ENCODE measurements around the gene HBB. TPM values are rescaled to one million over a fixed set of nuclear protein-coding genes. Genes with fewer than 3 reads are reported as not detected.

The HBB gene
- total and polyA plus RNA-seq, 10 donors: 107 to 40,257 (median 2,189) TPM

DNA sequence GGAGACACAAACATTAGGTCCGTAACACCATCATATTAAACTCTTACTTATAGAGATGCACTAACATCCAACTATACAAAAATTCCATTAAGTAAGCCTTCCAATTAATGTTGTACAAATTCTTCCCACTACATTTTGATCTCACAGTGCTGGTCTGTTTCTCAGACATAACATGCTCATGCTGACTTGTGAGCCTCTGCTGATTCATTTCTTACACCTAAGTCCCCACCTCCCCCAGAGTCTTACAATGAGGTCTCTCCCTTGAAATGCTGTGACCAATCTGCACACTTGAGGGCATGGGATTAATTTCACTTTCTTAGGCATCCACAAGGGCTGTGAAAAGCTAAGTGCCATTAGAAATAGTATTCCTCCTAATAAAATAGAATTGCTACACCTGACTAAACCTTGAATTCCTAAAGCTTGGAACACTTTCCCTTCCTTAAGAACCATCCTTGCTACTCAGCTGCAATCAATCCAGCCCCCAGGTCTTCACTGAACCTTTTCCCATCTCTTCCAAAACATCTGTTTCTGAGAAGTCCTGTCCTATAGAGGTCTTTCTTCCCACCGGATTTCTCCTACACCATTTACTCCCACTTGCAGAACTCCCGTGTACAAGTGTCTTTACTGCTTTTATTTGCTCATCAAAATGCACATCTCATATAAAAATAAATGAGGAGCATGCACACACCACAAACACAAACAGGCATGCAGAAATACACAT lies 20.8 kb upstream of the HBB start:
- WGBS, 5 donors: 83 to 92% (median 86%) methylated on average over 3 of the region's 3 CpGs

DNA sequence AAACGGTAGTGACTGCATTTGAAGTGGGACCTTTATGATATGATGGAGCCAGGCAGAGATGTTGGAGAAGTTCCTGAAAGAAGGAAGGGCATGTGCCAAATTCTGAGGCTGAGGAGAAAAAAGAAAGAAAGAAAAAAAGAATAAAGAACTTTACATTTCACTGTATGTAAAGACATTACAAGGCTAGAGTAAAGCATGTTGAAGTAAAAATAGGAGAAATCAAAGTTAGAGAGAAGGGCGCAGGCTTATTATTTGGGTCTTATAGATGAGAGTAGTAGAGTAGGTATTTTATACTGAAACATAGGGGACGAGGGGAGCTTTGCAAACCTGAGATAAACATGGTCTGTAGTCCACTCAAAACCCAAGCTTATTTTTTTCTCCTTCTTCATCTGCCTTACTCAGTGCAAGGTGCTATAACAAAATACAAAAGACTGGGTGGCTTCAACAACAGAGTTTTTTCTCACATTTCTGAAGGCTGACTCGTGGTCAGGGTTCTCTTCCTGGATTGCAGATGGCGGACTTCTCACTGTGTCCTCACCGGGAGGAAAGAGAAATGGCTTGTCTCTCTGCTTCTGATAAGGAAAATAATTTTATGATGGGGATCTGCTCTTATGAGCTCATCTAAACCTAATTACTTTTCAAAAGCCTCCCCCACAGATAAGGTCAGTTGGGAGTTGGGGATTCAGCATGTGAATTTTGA lies 20.1 kb upstream of the HBB start:
- Histone ChIP-seq H3K27ac (no peak overlapping the region), H3K9me3 (no peaks in the 10 kb centered on the region), H3K4me1 (no peaks in the 10 kb centered on the region), H3K36me3 (no peaks in the 10 kb centered on the region), H3K4me3 (no peak overlapping the region), H3K27me3 (replicated peaks in 1 of 7) (no peaks in the 10 kb centered on the region)
- intact Hi-C loops (cut with DNase I; ENCODE audit: low total_unique reads): no loop called here
- no peak for DNase-seq
- no peak for TF ChIP-seq POLR2AphosphoS5 (IDR thresholded peaks at IDR 0.05)
- TF ChIP-seq POLR2A (IDR thresholded peaks at IDR 0.05): no peak
- TF ChIP-seq, protein P1, sequence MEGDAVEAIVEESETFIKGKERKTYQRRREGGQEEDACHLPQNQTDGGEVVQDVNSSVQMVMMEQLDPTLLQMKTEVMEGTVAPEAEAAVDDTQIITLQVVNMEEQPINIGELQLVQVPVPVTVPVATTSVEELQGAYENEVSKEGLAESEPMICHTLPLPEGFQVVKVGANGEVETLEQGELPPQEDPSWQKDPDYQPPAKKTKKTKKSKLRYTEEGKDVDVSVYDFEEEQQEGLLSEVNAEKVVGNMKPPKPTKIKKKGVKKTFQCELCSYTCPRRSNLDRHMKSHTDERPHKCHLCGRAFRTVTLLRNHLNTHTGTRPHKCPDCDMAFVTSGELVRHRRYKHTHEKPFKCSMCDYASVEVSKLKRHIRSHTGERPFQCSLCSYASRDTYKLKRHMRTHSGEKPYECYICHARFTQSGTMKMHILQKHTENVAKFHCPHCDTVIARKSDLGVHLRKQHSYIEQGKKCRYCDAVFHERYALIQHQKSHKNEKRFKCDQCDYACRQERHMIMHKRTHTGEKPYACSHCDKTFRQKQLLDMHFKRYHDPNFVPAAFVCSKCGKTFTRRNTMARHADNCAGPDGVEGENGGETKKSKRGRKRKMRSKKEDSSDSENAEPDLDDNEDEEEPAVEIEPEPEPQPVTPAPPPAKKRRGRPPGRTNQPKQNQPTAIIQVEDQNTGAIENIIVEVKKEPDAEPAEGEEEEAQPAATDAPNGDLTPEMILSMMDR (IDR thresholded peaks at IDR 0.05 in 8 of 11, conservative IDR thresholded peaks at IDR 0.05 in 3 of 11): no peak
- 61 to 72% (median 66%) methylated on average over 6 of the region's 6 CpGs for WGBS, 5 donors

More for the DNA sequence above, 20.8 kb upstream of the HBB start:
- Histone ChIP-seq H3K27me3 (replicated peaks in 1 of 7) (no peaks in the 10 kb centered on the region), H3K4me1 (no peaks in the 10 kb centered on the region), H3K36me3 (no peaks in the 10 kb centered on the region), H3K27ac (no peak overlapping the region), H3K9me3 (no peaks in the 10 kb centered on the region), H3K4me3 (no peak overlapping the region)
- DNase-seq: no peak
- TF ChIP-seq, protein P1 (IDR thresholded peaks at IDR 0.05 in 8 of 11, conservative IDR thresholded peaks at IDR 0.05 in 3 of 11): no peak
- no peak for TF ChIP-seq POLR2A (IDR thresholded peaks at IDR 0.05)
- no peak for TF ChIP-seq POLR2AphosphoS5 (IDR thresholded peaks at IDR 0.05)
- intact Hi-C loops (cut with DNase I; ENCODE audit: low total_unique reads): no loop called here

DNA sequence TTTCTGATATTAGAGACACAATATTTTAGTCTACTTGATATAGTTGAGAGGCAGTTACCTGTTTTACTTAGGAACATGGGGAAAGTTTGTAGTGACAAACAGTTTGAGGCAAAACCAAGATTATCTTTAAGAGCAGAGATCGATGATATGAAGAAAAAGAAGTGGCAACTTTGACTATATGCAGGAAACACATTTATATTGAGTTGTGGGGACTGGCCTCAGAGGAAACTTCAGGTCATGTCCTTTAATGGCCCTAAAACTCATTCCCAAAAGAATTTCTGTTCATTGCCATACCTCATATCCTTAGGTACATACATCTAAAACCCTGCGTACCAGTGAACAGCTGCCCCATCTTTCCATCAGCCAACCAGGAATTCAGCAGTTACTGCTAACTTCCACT lies 18.3 kb upstream of the HBB start:
- Histone ChIP-seq H3K4me1 (no peaks in the 10 kb centered on the region), H3K9me3 (no peaks in the 10 kb centered on the region), H3K36me3 (no peaks in the 10 kb centered on the region), H3K4me3 (no peak overlapping the region), H3K27me3 (replicated peaks in 1 of 7) (no peaks in the 10 kb centered on the region), H3K27ac (no peak overlapping the region)
- intact Hi-C loops (cut with DNase I; ENCODE audit: low total_unique reads): no loop called here
- DNase-seq: no peak
- 55 to 71% (median 64%) methylated on average over 2 of the region's 2 CpGs for WGBS, 5 donors
- TF ChIP-seq POLR2AphosphoS5 (IDR thresholded peaks at IDR 0.05) (no peak), POLR2A (IDR thresholded peaks at IDR 0.05) (no peak)
- TF ChIP-seq, protein P1 (IDR thresholded peaks at IDR 0.05 in 8 of 11, conservative IDR thresholded peaks at IDR 0.05 in 3 of 11): no peak

DNA sequence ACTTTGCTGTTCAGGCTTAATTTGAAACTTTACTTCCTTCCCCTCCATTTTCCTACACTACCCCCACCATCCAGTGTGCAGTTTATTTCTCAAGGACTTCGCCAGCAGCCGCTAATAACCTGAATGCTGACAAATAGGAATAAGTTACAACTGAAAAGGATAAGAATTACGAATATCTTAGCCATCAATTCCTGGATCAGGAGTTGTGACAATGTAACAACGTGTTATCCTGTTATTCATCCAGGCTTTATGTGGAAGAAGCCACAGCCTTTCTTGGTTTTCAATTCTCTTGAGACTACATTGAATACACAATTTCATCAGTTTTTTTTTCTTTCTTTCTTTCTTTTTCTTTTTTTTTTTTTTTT lies 16.9 kb upstream of the HBB start:
- no peak for DNase-seq
- no peaks in the 10 kb centered on the region for H3K36me3 ChIP-seq
- no peak overlapping the region for H3K27ac ChIP-seq
- no peaks in the 10 kb centered on the region for H3K4me1 ChIP-seq
- H3K27me3 ChIP-seq (replicated peaks in 1 of 7): no peaks in the 10 kb centered on the region
- 70 to 84% (median 80%) methylated on average over 4 of the region's 4 CpGs for WGBS, 5 donors
- H3K9me3 ChIP-seq: no peaks in the 10 kb centered on the region
- no peak overlapping the region for H3K4me3 ChIP-seq
- intact Hi-C loops (cut with DNase I; ENCODE audit: low total_unique reads): no loop called here
- no peak for TF ChIP-seq POLR2AphosphoS5 (IDR thresholded peaks at IDR 0.05)
- TF ChIP-seq POLR2A (IDR thresholded peaks at IDR 0.05): no peak
- TF ChIP-seq, protein P1 (IDR thresholded peaks at IDR 0.05 in 8 of 11, conservative IDR thresholded peaks at IDR 0.05 in 3 of 11): no peak

Measured in spleen (tissue), 11 donors.